Activated T-helper 2 cell treated with anti-CD3 and anti-CD28 coated beads, Interferon-gamma antibody, Interleukin-2, Interleukin-4, amounts not matched to agents 10 μg/mL and 5 μg/mL and 100 μg/mL, durations not matched to agents 14 hours and 24 hours and 36 hours (primary cell): ENCODE data around the gene RRAD. TPM values are rescaled to one million over a fixed set of nuclear protein-coding genes. Genes with fewer than 3 reads are reported as not detected.

Source experiments
- DNase-seq: peaks from one replicate; pipeline ENCODE4 v3.0.0; 2021; ENCODE audit warnings: low spot score
- H3K27ac Mint-ChIP-seq: one replicate; pipeline ENCODE4 v1.8.0; 2021; ENCODE audit warnings: mixed read lengths
- H3K27me3 Mint-ChIP-seq: one replicate; pipeline ENCODE4 v1.8.0; 2021; ENCODE audit warnings: low read depth, mixed read lengths
- H3K36me3 Mint-ChIP-seq: one replicate; pipeline ENCODE4 v1.8.0; 2021; ENCODE audit warnings: low read depth, mixed read lengths
- H3K4me1 Mint-ChIP-seq: one replicate; pipeline ENCODE4 v1.8.0; 2021; ENCODE audit warnings: low read depth, mixed read lengths
- H3K4me3 Mint-ChIP-seq: one replicate; pipeline ENCODE4 v1.8.0; 2021; ENCODE audit warnings: low read depth, mild to moderate bottlenecking, moderate library complexity, mixed read lengths
- H3K9me3 Mint-ChIP-seq: one replicate; pipeline ENCODE4 v1.8.0; 2021; ENCODE audit warnings: mixed read lengths
- intact Hi-C: fragments of 100-400 bp; cut with micrococcal nuclease; formaldehyde crosslinking; loops from one replicate; pipeline ENCODE4 v1.15.1; 2023
- total RNA-seq: library from RNA; stranded (reverse); gene quantifications from 2 replicates; pipeline ENCODE4 v1.2.3, GENCODE V29; 2022

The RRAD gene
- total RNA-seq, 1 donor from 2014 or later: 1.8 TPM

- H3K36me3 Mint-ChIP-seq: no peaks in the 10 kb centered on the region
- intact Hi-C loops: loop anchor here (10.0 kb wide), 1 partner anchor 59 kb away; the partner anchor contains the start of gene CES3
- H3K9me3 Mint-ChIP-seq: no peaks in the 10 kb centered on the region
- no peaks in the 10 kb centered on the region for H3K27me3 Mint-ChIP-seq
- peaks cover 6% of the 10 kb centered on the region for H3K4me1 Mint-ChIP-seq
- no peak overlapping the region for H3K27ac Mint-ChIP-seq
- peak; percentile 46 for DNase-seq
- no peak overlapping the region for H3K4me3 Mint-ChIP-seq
These were observed 19.4 kb downstream of the RRAD start for GRCh38 chr16:66905633-66906539.

DNA sequence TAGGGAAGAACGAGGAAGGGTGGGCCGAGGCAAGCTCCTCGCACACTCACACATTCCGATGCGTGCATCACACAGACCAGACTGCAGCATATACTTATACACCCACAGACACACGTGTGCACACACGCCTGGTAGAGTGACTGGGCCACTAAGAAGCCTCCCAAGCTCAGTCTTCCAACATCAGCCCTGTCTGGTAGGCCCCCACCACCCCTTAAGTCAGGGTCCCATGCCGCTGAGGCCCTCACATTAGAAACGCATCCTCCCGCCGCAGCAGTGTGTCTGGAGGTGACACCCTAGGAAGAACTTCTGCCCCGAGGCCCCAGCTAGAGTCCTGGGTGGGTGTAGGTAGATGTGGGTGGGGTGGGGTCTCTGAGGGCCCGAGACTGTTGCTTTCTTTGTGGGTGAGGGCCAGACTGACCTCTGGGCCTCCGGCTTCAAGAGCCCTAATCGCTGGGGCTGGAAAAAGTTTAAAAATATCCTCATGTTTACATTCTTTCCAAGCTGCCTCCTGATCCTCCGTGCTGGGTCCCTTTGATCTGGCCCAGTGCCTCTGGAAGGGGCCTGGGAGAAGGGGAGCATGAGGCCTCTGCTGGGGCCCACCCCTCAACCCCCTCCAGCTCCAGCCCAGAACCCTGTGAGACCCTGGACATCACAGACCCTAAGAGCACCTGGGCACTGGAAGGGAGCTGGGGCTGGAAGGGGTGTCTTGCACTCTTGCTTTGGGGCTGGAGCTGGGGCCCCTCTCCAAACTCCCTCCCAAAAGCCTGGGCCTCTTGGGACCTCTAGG, 20.3 kb downstream of the RRAD start:
- intact Hi-C loops: loop anchor here (10.0 kb wide), 1 partner anchor 60 kb away; the partner anchor contains the start of gene CES3
- Mint-ChIP-seq H3K27ac (no peak overlapping the region), H3K9me3 (no peaks in the 10 kb centered on the region), H3K27me3 (no peaks in the 10 kb centered on the region), H3K4me1 (peaks cover 6% of the 10 kb centered on the region), H3K4me3 (no peak overlapping the region), H3K36me3 (no peaks in the 10 kb centered on the region)
- DNase-seq: no peak

- Mint-ChIP-seq H3K4me1 (peaks cover 6% of the 10 kb centered on the region), H3K27ac (no peak overlapping the region), H3K27me3 (no peaks in the 10 kb centered on the region), H3K9me3 (no peaks in the 10 kb centered on the region), H3K4me3 (no peak overlapping the region), H3K36me3 (no peaks in the 10 kb centered on the region)
- DNase-seq: no peak
- intact Hi-C loops: loop anchor here (10.0 kb wide), 1 partner anchor 60 kb away; the partner anchor contains the start of gene CES3
These were observed 20.9 kb downstream of the RRAD start for GRCh38 chr16:66904428-66904845.

DNA sequence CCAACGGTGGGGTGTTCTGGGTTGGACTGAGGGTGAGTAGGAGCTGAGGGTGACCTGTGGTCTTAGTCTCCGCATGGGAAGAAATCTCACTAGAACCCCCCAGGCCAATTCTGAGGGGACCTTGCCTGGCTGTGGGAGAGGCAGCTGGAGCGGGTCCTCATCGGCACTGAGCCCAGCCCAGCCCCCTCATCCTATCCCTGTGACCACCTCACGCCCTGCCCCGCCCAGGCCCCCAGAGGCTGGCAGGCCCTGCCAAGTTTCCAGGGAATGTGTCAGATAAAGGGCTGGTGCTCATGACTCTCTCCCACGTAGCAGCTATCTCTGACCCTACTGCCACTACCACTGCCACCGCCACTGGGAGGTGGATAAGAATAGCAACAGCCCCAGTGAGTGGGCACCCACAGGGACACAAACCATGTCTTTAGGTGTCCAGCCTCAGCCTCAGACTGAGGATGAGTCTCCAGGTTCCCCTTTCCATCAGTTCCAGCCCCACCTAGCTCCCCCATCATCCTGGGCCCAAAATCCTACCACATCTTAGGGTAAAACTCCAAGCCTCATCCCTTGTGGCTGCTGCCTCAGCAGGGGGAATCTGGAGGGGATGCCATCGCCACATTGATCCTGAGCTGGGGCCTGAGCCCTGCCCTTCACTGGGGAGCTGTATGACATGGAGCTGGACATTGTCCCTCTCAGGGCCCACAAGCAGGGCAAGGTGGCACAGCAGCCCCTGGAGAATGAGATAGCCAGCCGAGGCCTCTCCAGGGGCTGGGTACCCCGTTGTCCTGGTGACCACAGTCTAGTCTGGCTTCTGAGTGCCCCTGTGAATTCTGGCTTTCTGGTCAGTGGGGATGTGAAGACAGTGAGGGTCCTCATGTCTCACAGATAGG, 21.5 kb downstream of the RRAD start:
- no peak overlapping the region for H3K4me3 Mint-ChIP-seq
- H3K27me3 Mint-ChIP-seq: no peaks in the 10 kb centered on the region
- no peak overlapping the region for H3K27ac Mint-ChIP-seq
- no peak for DNase-seq
- peaks cover 6% of the 10 kb centered on the region for H3K4me1 Mint-ChIP-seq
- H3K9me3 Mint-ChIP-seq: no peaks in the 10 kb centered on the region
- intact Hi-C loops: loop anchor here (10.0 kb wide), 1 partner anchor 61 kb away; the partner anchor contains the start of gene CES3
- no peaks in the 10 kb centered on the region for H3K36me3 Mint-ChIP-seq

DNA sequence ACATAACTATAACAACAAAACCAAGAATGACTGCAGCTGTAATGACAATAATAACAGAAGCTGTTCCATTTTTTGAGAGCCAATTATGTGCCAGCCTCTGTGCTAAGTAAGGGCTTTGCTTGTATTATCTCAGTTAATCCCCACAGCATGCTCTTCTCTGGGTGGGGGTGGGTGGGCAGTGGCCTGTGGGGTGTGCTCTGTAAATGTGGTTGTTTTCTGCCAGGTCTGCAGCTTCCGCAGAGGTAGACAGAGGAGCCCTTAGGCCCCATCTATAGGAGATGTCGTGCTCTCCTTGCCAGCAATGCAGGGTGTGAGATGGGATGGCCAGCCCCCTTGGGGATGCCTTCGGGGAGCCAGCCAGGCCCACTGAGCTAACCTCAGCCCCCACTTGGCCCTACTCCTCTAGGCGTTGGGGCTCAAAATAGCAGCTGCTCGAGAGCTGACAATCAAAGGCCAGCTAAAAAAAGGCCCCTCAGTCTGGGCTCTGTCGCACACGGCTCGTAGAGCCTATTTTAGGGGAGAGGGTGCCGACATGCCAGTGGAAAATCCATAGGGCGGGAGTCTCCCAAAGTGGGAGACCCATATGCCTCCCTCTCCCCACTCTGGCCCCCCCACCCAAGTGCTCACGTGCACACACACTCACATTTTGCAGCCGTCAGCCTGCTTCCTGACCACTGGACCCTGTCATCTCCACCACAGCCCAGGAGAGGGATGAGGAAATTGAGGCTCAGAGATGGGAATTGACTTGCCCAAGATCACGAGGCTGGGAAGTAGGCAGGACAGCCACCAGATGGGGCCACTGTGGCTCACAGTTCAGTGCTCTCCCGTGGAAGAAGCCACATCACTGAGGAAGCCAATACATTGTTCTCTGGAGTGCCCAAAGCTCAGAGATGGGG, 22.4 kb downstream of the RRAD start:
- no peaks in the 10 kb centered on the region for H3K9me3 Mint-ChIP-seq
- no peak for DNase-seq
- intact Hi-C loops: loop anchor here (10.0 kb wide), 1 partner anchor 62 kb away; the partner anchor contains the start of gene CES3
- no peak overlapping the region for H3K27ac Mint-ChIP-seq
- H3K36me3 Mint-ChIP-seq: no peaks in the 10 kb centered on the region
- H3K4me3 Mint-ChIP-seq: no peak overlapping the region
- H3K4me1 Mint-ChIP-seq: peaks cover 6% of the 10 kb centered on the region
- H3K27me3 Mint-ChIP-seq: no peaks in the 10 kb centered on the region

GRCh38 chr16:66901626-66902025, 23.7 kb downstream of the RRAD start:
- Mint-ChIP-seq H3K4me3 (no peak overlapping the region), H3K4me1 (peaks cover 6% of the 10 kb centered on the region), H3K9me3 (no peaks in the 10 kb centered on the region), H3K36me3 (no peaks in the 10 kb centered on the region), H3K27ac (no peak overlapping the region), H3K27me3 (no peaks in the 10 kb centered on the region)
- DNase-seq: no peak
- intact Hi-C loops: loop anchor here (10.0 kb wide), 1 partner anchor 63 kb away; the partner anchor contains the start of gene CES3

- Mint-ChIP-seq H3K27me3 (no peaks in the 10 kb centered on the region), H3K4me3 (no peak overlapping the region), H3K36me3 (no peaks in the 10 kb centered on the region), H3K9me3 (no peaks in the 10 kb centered on the region), H3K4me1 (peaks cover 2% of the 10 kb centered on the region), H3K27ac (no peak overlapping the region)
- intact Hi-C loops: loop anchor here (10.0 kb wide), 1 partner anchor 64 kb away; the partner anchor contains the start of gene CES3
- DNase-seq: no peak
These were observed 24.5 kb downstream of the RRAD start for GRCh38 chr16:66900721-66901441.

DNA sequence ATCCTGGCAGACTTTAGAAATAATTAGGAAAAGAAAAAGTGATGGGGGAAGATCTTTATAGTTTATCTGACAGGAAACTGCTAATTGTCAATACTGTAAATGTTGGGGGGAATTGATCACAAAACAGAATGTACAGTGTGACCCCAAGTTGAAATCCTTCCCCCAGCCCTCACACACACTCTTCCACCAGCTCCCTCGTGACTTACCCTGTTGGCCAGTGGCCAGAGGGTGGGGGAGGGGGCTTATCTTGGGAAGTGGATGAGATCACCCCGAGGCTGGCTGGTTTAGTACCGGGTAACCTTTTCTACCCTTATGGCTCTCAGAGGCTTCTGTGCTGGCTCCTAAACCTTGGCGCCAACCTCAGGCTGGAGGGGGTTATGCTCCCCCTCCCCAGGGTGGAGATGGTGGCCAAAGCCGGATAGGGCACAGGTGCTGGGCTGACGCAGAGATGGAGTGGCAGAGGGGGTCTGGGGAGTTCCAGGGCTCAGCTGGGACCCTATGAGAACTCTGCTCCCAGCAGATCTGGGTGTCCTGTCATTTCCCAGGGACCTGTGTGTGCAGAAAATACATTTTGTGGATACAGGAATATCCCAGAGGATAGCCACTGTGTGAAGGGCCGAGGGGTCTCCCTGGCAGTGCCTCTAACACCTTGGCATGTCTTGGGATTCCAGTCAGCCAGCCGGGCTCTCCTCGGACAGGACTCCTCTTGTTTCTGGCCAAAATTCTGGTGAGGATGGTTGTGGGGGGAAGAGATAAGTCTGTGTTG, 25.2 kb downstream of the RRAD start:
- H3K27ac Mint-ChIP-seq: no peak overlapping the region
- intact Hi-C loops: loop anchor here (10.0 kb wide), 1 partner anchor 65 kb away; the partner anchor contains the start of gene CES3
- peaks cover 3% of the 10 kb centered on the region for H3K4me1 Mint-ChIP-seq
- no peaks in the 10 kb centered on the region for H3K36me3 Mint-ChIP-seq
- H3K4me3 Mint-ChIP-seq: no peak overlapping the region
- no peak for DNase-seq
- no peaks in the 10 kb centered on the region for H3K9me3 Mint-ChIP-seq
- H3K27me3 Mint-ChIP-seq: no peaks in the 10 kb centered on the region

DNA sequence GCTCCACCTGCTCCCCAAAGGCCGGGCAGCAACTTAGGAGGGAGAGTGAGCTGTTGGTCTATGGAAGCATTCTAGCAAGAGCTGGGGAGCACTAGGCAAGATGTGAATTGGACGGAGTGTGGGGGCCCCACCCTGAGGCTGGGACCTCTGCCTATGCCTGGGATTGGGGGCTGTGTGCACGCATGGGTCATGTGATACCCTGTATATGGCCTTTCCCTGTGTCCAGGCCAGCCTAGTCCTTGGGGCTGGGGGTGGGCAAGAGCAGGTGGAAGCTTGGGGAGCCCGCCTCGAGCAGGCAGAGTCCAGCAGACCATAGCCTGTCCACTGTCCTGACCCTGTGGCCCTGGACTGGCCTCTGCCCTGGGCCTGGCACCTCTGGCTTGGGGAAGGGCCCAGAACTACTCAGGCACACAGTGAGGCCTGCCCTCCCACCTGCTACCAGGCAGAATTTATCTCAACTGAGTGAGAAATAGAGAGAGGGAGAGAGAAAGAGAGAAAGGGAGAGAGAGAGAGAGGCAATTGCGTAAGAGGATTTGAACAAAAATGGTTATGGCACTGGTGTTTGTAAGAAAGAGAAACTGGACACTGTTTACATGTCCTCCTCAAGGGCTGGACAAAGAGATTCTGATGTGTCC, 25.9 kb downstream of the RRAD start:
- no peak for DNase-seq
- Mint-ChIP-seq H3K4me3 (no peak overlapping the region), H3K4me1 (peaks cover 3% of the 10 kb centered on the region), H3K27me3 (no peaks in the 10 kb centered on the region), H3K27ac (no peak overlapping the region), H3K9me3 (no peaks in the 10 kb centered on the region), H3K36me3 (no peaks in the 10 kb centered on the region)
- intact Hi-C loops: no loop called here

- no peaks in the 10 kb centered on the region for H3K36me3 Mint-ChIP-seq
- no peaks in the 10 kb centered on the region for H3K9me3 Mint-ChIP-seq
- no peak for DNase-seq
- H3K4me3 Mint-ChIP-seq: no peak overlapping the region
- intact Hi-C loops: no loop called here
- no peak overlapping the region for H3K27ac Mint-ChIP-seq
- peaks cover 4% of the 10 kb centered on the region for H3K4me1 Mint-ChIP-seq
- no peaks in the 10 kb centered on the region for H3K27me3 Mint-ChIP-seq
These were observed 26.4 kb downstream of the RRAD start for GRCh38 chr16:66898933-66899309.
